Common myeloid progenitor, CD34-positive (primary cell): ENCODE data around the gene ZNF331.

Experiments
- CTCF ChIA-PET: fragments of 350-600 bp; sonication (Branson Sonifier 250); formaldehyde crosslinking; loops from one replicate; lab custom pipeline; 2021; ENCODE audit warnings: antibody characterized with exemption; lab: Charles Lee
- POLR2A ChIA-PET: fragments of 350-600 bp; sonication (Branson Sonifier 250); formaldehyde crosslinking; loops from one replicate; lab custom pipeline; 2021; ENCODE audit warnings: antibody characterized with exemption; lab: Charles Lee
- DNase-seq, 3 donors: peaks; one replicate each; pipeline versions ENCODE4 v3.0.0 to v3.0.0-alpha.2; 2013
- H3K27ac ChIP-seq, 2 experiments: 1 replicate in 1 of 2; 2 replicates in 1 of 2; pipeline ENCODE4 v1.7.0; 2013; ENCODE audit warnings: inconsistent platforms in 2 of 2, low read length in 2 of 2, mild to moderate bottlenecking in 2 of 2, low read depth in 1 of 2, moderate library complexity in 1 of 2; ENCODE audit not compliant: severe bottlenecking in 2 of 2, insufficient read depth in 1 of 2, poor library complexity in 1 of 2
- H3K27me3 ChIP-seq, 5 experiments: replicated peaks in 2 of 5; 1 replicate in 3 of 5; 2 replicates in 2 of 5; pipeline versions ENCODE4 v1.6.1 to v1.7.0; 2013; ENCODE audit warnings: low read length in 4 of 5, mild to moderate bottlenecking in 2 of 5, moderate library complexity in 2 of 5, inconsistent platforms in 1 of 5; ENCODE audit not compliant: insufficient read depth in 5 of 5, control insufficient read depth in 4 of 5
- H3K36me3 ChIP-seq, 4 experiments: 1 replicate in 2 of 4; 2 replicates in 2 of 4; pipeline versions ENCODE4 v1.6.1 to v1.7.0; 2013; ENCODE audit warnings: low read length in 3 of 4, control low read depth in 1 of 4, mild to moderate bottlenecking in 1 of 4; ENCODE audit not compliant: control insufficient read depth in 4 of 4, insufficient read depth in 4 of 4
- H3K4me1 ChIP-seq, 4 experiments: 1 replicate in 3 of 4; 2 replicates in 1 of 4; pipeline versions ENCODE4 v1.6.1 to v1.7.1; 2013; ENCODE audit warnings: low read length in 3 of 4, mild to moderate bottlenecking in 3 of 4, control low read depth in 1 of 4, inconsistent platforms in 1 of 4, moderate library complexity in 1 of 4; ENCODE audit not compliant: control insufficient read depth in 4 of 4, insufficient read depth in 4 of 4; ENCODE audit errors: control extremely low read depth in 1 of 4
- H3K4me3 ChIP-seq, 7 experiments: 1 replicate in 4 of 7; 2 replicates in 3 of 7; pipeline versions ENCODE4 v1.5.1 to v1.7.0; 2013; ENCODE audit warnings: mild to moderate bottlenecking in 7 of 7, low read length in 6 of 7, moderate library complexity in 6 of 7, inconsistent platforms in 2 of 7, low read depth in 2 of 7, control low read depth in 1 of 7; ENCODE audit not compliant: insufficient read depth in 4 of 7, control insufficient read depth in 1 of 7; ENCODE audit errors: extremely low read depth in 1 of 7
- H3K9me3 ChIP-seq, 5 experiments: 1 replicate in 4 of 5; 2 replicates in 1 of 5; pipeline versions ENCODE4 v1.6.1 to v1.7.1; 2013; ENCODE audit warnings: low read length in 4 of 5, mild to moderate bottlenecking in 2 of 5, inconsistent platforms in 1 of 5, low read depth in 1 of 5, moderate library complexity in 1 of 5; ENCODE audit not compliant: control insufficient read depth in 4 of 5, insufficient read depth in 2 of 5; ENCODE audit errors: control extremely low read depth in 1 of 5
- WGBS: methylation state at CpG from one replicate; pipeline ENCODE4 v1.1.5; 2013; ENCODE audit not compliant: insufficient coverage; 5-methylcytosine and 5-hydroxymethylcytosine counted together

ZNF331 gene

DNA sequence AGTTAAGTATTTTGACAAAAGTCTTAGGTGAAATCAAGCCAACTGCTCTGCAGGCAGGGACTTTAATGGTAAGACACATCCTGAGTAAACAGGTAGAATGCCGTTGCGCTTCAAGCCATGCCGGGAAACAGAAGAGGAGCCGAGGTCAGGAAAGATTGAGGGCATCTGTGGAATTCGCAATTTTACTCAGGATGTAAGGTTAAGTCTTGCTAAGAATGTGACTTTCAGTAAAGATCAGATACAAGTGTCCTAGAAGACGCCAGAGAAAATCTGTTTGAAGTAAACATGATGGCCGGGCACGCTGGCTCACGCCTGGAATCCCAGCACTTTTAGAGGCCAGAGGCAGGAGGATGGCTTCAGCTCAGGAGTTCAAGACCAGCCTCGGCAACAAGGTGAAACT, 60.4 kb downstream of the ZNF331 start:
- H3K4me3 ChIP-seq = no peak overlapping the region
- H3K27ac ChIP-seq = no peak overlapping the region
- no peak for DNase-seq
- ChIA-PET CTCF (interaction anchor here (0.6 to 2.0 kb wide), 2 partner anchors 148 to 492 kb away, joined by 3 to 5 read pairs; no protein-coding TSS in a partner anchor), POLR2A (interaction anchor here (0.6 kb wide), 1 partner anchor 15 kb away, joined by 4 read pairs; no protein-coding TSS in a partner anchor)
- WGBS = 97% methylated on average over 10 of the region's 10 CpGs
- H3K9me3 ChIP-seq = no peaks in the 10 kb centered on the region
- H3K36me3 ChIP-seq = no peaks in the 10 kb centered on the region
- H3K27me3 ChIP-seq = no peaks in the 10 kb centered on the region
- no peaks in the 10 kb centered on the region for H3K4me1 ChIP-seq

DNA sequence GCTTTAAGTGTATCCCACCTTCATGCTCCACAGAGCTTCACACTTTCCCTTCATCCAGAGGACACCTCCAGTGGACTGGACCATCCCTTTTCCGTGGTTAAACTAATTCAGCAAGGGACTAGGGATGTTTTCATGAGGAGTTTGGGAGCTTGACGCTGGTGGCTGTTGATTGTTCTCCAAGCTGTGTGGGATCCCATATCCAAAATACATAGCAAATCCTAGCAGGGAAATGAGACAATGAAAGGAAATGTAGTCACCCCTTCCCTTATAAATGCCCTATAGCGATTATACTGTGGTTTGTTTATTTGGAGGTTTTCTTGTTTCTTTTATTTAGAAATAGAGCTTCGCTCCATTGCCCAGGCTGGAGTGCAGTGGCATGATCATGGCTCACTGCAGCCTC, 62.3 kb downstream of the ZNF331 start:
- H3K36me3 ChIP-seq = no peaks in the 10 kb centered on the region
- 100% methylated on average over 1 of the region's 4 CpGs for WGBS
- H3K4me1 ChIP-seq = no peaks in the 10 kb centered on the region
- H3K4me3 ChIP-seq = no peak overlapping the region
- H3K27ac ChIP-seq = no peak overlapping the region
- DNase-seq = no peak
- POLR2A ChIA-PET = no interaction called here
- H3K27me3 ChIP-seq = no peaks in the 10 kb centered on the region
- no peaks in the 10 kb centered on the region for H3K9me3 ChIP-seq
- CTCF ChIA-PET = interaction anchor here (0.9 to 1.3 kb wide), 2 partner anchors 10 to 14 kb away, joined by 3 read pairs; no protein-coding TSS in a partner anchor

- Histone ChIP-seq H3K4me3 (no peak overlapping the region), H3K27ac (no peak overlapping the region), H3K9me3 (no peaks in the 10 kb centered on the region), H3K27me3 (no peaks in the 10 kb centered on the region), H3K4me1 (no peaks in the 10 kb centered on the region), H3K36me3 (no peaks in the 10 kb centered on the region)
- POLR2A ChIA-PET = no interaction called here
- over 99% methylated on average over 15 of the region's 15 CpGs for WGBS
- CTCF ChIA-PET = no interaction called here
- DNase-seq = no peak
Observed at GRCh38 chr19:53606031-53606430, 68.1 kb downstream of the ZNF331 start.

- Histone ChIP-seq H3K4me1 (no peaks in the 10 kb centered on the region), H3K4me3 (no peak overlapping the region), H3K27me3 (no peaks in the 10 kb centered on the region), H3K27ac (no peak overlapping the region), H3K36me3 (no peaks in the 10 kb centered on the region), H3K9me3 (no peaks in the 10 kb centered on the region)
- 96% methylated on average over 9 of the region's 12 CpGs for WGBS
- ChIA-PET POLR2A (no interaction called here), CTCF (interaction anchor here (0.9 kb wide), 1 partner anchor 13 kb away, joined by 3 read pairs; no protein-coding TSS in a partner anchor)
- DNase-seq = no peak
Observed at GRCh38 chr19:53608381-53608780, 70.4 kb downstream of the ZNF331 start.

DNA sequence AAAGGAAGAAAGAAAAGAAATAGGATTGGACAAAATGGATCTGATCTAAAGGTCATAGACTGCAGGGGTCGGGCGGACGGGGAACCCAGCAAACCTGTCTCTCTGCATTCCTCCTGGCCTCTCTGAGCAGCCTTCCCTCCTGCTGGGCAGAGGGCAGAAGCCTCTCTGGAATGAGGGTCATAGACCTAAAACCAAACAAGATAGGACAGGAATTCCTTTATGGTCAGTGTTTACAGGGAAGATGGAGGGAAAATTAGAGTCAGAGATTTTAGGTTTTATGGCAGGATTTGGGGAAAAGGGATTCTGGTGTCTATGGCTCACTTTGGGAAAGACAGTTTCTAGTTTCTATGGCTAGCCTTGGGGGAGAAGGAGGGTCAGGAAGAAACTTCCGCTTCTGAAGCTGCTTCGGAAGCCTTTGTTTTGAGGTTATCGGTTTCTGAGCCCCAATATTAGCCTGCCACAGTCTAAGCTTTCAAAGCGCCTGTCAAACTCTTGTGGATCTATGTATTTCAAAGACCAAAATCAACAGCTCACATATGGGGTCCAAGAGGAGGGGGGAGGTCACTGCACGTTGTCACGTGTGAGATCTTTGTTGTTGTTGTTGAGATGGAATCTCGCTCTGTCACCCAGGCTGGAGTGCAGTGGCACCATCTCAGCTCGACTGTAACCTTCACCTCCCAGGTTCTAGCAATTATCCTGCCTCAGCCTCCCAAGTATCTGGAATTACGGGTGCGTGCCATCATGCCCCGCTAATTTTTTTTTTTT, 75.0 kb downstream of the ZNF331 start:
- Histone ChIP-seq H3K4me3 (no peak overlapping the region), H3K27me3 (no peaks in the 10 kb centered on the region), H3K27ac (no peak overlapping the region), H3K4me1 (no peaks in the 10 kb centered on the region), H3K9me3 (no peaks in the 10 kb centered on the region), H3K36me3 (no peaks in the 10 kb centered on the region)
- ChIA-PET CTCF (no interaction called here), POLR2A (interaction anchor here (0.6 kb wide), 2 partner anchors 367 to 1506 kb away, joined by 4 read pairs; no protein-coding TSS in a partner anchor)
- DNase-seq = no peak
- WGBS = 100% methylated on average over 5 of the region's 14 CpGs

DNA sequence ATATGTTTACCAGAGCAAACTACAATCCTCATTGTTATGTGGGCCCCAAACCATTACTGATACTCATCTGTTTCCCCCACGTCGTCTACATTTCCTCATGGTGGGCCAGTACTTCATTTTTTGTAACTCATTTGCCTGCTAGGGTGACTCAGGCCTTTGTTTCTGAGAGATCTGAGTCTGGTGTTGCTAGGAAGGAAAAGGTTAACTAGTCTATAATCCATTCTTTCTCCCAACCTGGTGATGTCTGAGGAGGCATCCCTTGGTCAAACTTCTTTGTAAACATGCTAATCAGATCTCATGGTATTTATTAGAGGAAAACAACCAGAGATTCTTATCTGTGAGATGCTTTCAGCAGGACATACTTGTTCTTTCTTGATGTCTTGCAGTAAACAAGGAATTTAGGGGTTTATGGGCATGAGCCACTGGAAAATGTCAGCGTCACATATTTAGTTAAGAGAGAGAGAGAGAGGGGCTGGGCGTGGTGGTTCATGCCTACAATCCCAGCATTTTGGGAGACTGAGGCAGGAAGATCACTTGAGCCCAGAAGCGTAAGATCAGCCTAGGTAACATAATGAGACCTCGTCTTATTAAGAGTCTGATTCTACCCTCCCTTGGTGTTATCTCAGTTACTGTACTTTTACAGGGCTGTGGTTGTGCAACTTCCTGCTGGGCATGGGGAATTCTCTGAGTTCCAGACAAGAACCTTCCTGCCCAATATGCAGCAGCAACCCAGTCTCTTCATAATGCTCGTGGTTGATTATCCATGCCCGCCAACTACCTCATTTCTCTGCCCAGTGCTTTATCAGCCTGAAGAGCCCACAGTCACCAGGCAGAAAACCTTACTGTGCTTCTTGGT, 84.2 kb downstream of the ZNF331 start:
- Histone ChIP-seq H3K9me3 (no peaks in the 10 kb centered on the region), H3K27me3 (no peaks in the 10 kb centered on the region), H3K36me3 (no peaks in the 10 kb centered on the region), H3K4me1 (peaks cover 12 to 47% (median 28%) of the 10 kb centered on the region in 4 experiments), H3K4me3 (peak overlapping the region in 2 of 7 experiments; percentile 4 to 26), H3K27ac (peak overlapping the region; percentile 93 to 94)
- POLR2A ChIA-PET = no interaction called here
- WGBS = 19% methylated on average over 6 of the region's 8 CpGs
- peak; percentile 91 to 96 (median 93) for DNase-seq
- CTCF ChIA-PET = interaction anchor here (0.8 to 1.6 kb wide), 3 partner anchors 14 to 123 kb away, joined by 3 to 4 read pairs (median 3); no protein-coding TSS in a partner anchor
